HG02981 (cell line): ENCODE measurements around the gene ZNF708.
"Not testable (repeated sequence)": the region's sequence is repeated elsewhere in the genome, so short reads cannot be mapped to it uniquely, and the experiment has no call there.

Source experiments
- ATAC-seq: cut with Tn5 transposase; IDR thresholded peaks from one replicate; pipeline ENCODE4 v1.9.1; 2021; ENCODE audit warnings: mild to moderate bottlenecking, moderate library complexity; ENCODE audit not compliant: unreplicated experiment

Gene ZNF708

GRCh38 chr19:21260164-21260847 lies 68.9 kb downstream of the ZNF708 start:
- no peak for ATAC-seq

- not testable (repeated sequence) for ATAC-seq
Measured at GRCh38 chr19:21259421-21260124, 69.6 kb downstream of the ZNF708 start.

- no peak for ATAC-seq
Measured at GRCh38 chr19:21256722-21257121, 72.5 kb downstream of the ZNF708 start.
